GM21576 (cell line): Measurements from ENCODE around the gene NDUFV2.
"Not testable (repeated sequence)": the region's sequence is repeated elsewhere in the genome, so short reads cannot be mapped to it uniquely, and the experiment has no call there.

Source experiments
- ATAC-seq: cut with Tn5 transposase; IDR thresholded peaks from one replicate; pipeline ENCODE4 v1.9.1; 2021; ENCODE audit warnings: mild to moderate bottlenecking, moderate library complexity; ENCODE audit not compliant: unreplicated experiment

The NDUFV2 gene

GRCh38 chr18:9148203-9148552 is 45.7 kb downstream of the NDUFV2 start:
- ATAC-seq: no peak

GRCh38 chr18:9150121-9150520 is 47.6 kb downstream of the NDUFV2 start:
- no peak for ATAC-seq

- no peak for ATAC-seq
Observed at GRCh38 chr18:9153256-9153655, 50.8 kb downstream of the NDUFV2 start.

- ATAC-seq: no peak
Observed at GRCh38 chr18:9156604-9157249, 54.2 kb downstream of the NDUFV2 start.

GRCh38 chr18:9157806-9158205 is 55.3 kb downstream of the NDUFV2 start:
- ATAC-seq: no peak

- ATAC-seq: no peak
Observed at GRCh38 chr18:9160014-9160413, 57.5 kb downstream of the NDUFV2 start.

- ATAC-seq: not testable (repeated sequence)
Observed at GRCh38 chr18:9162663-9163062, 60.2 kb downstream of the NDUFV2 start.

GRCh38 chr18:9164149-9164548 is 61.6 kb downstream of the NDUFV2 start:
- not testable (repeated sequence) for ATAC-seq

- ATAC-seq: not testable (repeated sequence)
Observed at GRCh38 chr18:9165883-9166282, 63.4 kb downstream of the NDUFV2 start.

- not testable (repeated sequence) for ATAC-seq
Observed at GRCh38 chr18:9169515-9169914, 67.0 kb downstream of the NDUFV2 start.

- ATAC-seq: not testable (repeated sequence)
Observed at GRCh38 chr18:9171919-9172318, 69.4 kb downstream of the NDUFV2 start.

- ATAC-seq: no peak
Observed at GRCh38 chr18:9172506-9173127, 70.1 kb downstream of the NDUFV2 start.

GRCh38 chr18:9173770-9174233 is 71.3 kb downstream of the NDUFV2 start:
- ATAC-seq: no peak

- ATAC-seq: no peak
Observed at GRCh38 chr18:9174302-9174701, 71.8 kb downstream of the NDUFV2 start.

- no peak for ATAC-seq
Observed at GRCh38 chr18:9175115-9175514, 72.6 kb downstream of the NDUFV2 start.

GRCh38 chr18:9177031-9177430 is 74.5 kb downstream of the NDUFV2 start:
- no peak for ATAC-seq

- ATAC-seq: no peak
Observed at GRCh38 chr18:9177466-9177865, 75.0 kb downstream of the NDUFV2 start.

- no peak for ATAC-seq
Observed at GRCh38 chr18:9178557-9178956, 76.1 kb downstream of the NDUFV2 start.

- no peak for ATAC-seq
Observed at GRCh38 chr18:9181275-9181674, 78.8 kb downstream of the NDUFV2 start.

- ATAC-seq: no peak
Observed at GRCh38 chr18:9182852-9183399, 80.4 kb downstream of the NDUFV2 start.
